GM18511 (cell line): ENCODE data around the gene GFI1.

Source experiments
- ATAC-seq: cut with Tn5 transposase; IDR thresholded peaks from one replicate; pipeline ENCODE4 v1.9.1; 2021; ENCODE audit warnings: mild to moderate bottlenecking, moderate library complexity; ENCODE audit not compliant: unreplicated experiment

Gene GFI1

GRCh38 chr1:92488832-92489231, 2.1 kb upstream of the GFI1 start:
- ATAC-seq: no peak

GRCh38 chr1:92488416-92488815, 1.7 kb upstream of the GFI1 start:
- no peak for ATAC-seq

- no peak for ATAC-seq
These were observed 417 bp upstream of the GFI1 start for GRCh38 chr1:92487078-92487605.

- ATAC-seq: peak; percentile 54
These were observed 1.1 kb downstream of the GFI1 start for GRCh38 chr1:92485381-92486250.

- peak; percentile 30 for ATAC-seq
These were observed 2.0 kb downstream of the GFI1 start for GRCh38 chr1:92484472-92485380.

GRCh38 chr1:92483610-92484471, 2.9 kb downstream of the GFI1 start:
- ATAC-seq: peak; percentile 19

- ATAC-seq: peak; percentile 10
These were observed 3.8 kb downstream of the GFI1 start for GRCh38 chr1:92482665-92483609.

- ATAC-seq: no peak
These were observed 4.6 kb downstream of the GFI1 start for GRCh38 chr1:92481971-92482664.

GRCh38 chr1:92481599-92481925, 5.2 kb downstream of the GFI1 start:
- ATAC-seq: no peak

GRCh38 chr1:92480813-92481598, 5.7 kb downstream of the GFI1 start:
- ATAC-seq: no peak

GRCh38 chr1:92480200-92480812, 6.4 kb downstream of the GFI1 start:
- ATAC-seq: no peak

GRCh38 chr1:92479587-92479986, 7.1 kb downstream of the GFI1 start:
- no peak for ATAC-seq

- ATAC-seq: no peak
These were observed 8.3 kb downstream of the GFI1 start for GRCh38 chr1:92478393-92478792.

GRCh38 chr1:92476071-92476631, 10.6 kb downstream of the GFI1 start:
- peak; percentile 64 for ATAC-seq

- no peak for ATAC-seq
These were observed 11.7 kb downstream of the GFI1 start for GRCh38 chr1:92475029-92475428.

- peak; percentile 73 for ATAC-seq
These were observed 12.8 kb downstream of the GFI1 start for GRCh38 chr1:92473781-92474495.

GRCh38 chr1:92470216-92470615, 16.5 kb downstream of the GFI1 start:
- no peak for ATAC-seq
